Eye (tissue), 1 donor: Measurements from ENCODE around the gene VPS26B.
"Not testable (repeated sequence)": the region's sequence is repeated elsewhere in the genome, so short reads cannot be mapped to it uniquely, and the experiment has no call there.

Source experiments
- DNase-seq: peaks from one replicate; pipeline ENCODE4 v3.0.0-alpha.2; 2015

Gene VPS26B

DNA sequence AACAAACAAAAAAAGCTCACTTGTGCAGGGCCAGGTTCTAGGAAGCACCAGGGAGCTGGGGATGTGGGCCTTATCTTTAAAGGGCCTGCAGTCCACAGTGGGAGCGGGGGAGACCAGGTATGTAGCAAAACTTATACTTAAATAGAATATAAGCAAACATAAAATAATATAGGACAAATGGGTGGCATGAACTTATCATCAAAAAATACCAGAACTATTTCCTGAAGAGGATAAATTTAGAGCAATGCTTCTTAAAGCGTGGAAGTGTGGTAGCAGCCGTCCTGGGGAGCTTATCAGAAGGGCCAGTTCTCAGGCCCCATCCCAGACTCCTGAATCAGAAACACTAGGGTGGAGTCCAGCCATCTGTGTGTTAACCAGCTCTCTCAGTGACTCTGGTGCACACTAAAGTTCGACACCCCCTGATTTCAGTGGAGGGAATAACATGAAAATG, 9.3 kb downstream of the VPS26B start:
- no peak for DNase-seq

DNA sequence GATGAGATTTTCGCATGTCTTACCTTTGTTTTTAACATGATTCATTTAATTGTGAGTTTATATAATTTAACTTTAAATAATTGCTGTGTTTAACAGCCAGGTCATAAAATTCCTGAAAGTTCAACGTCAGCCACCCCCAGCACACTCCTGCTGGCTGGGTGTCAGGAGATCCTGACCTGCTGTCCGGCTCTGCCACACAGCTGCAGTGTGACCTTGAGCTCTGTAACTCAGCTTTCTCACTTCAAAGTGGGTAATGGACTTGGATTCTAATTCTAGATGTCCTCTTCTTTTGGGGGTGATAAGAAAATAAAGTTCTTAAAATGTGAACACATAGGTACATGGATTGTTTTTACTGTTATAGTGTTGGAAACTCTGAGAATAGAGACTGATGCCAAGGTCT, 10.9 kb downstream of the VPS26B start:
- DNase-seq: no peak

DNA sequence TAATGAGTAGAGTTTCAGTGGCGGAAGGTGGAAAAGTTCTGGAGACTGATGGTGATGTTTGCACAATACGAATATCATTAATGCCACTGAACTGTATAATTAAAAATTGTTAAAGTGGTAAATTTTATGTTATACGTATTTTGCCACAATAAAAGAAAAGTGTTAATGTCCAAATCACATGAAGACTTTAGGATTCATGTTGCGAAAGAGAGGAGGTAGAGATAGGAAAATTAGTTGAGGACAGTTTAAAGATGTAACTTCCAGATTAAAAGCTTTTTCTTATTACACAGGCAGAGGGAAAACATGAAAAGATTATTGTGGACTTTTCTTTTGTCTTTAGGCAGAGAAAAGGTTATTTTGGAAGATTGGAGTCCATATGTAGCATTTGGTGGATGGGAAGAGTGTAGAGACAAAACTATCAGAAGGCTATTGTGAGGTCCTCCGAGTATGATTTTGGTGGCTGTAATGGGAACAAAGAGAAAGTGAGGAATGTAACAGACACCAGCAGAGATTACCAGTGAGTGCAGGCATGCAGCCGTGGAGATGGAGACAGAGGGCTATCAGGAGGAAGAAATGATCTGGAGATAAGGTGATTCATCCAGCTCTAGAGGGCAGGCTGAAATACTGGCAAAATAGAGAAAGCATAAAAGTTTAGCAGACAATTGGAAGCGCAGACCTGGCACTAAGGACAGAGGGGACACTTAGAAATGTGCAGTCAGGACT, 12.5 kb downstream of the VPS26B start:
- no peak for DNase-seq

DNA sequence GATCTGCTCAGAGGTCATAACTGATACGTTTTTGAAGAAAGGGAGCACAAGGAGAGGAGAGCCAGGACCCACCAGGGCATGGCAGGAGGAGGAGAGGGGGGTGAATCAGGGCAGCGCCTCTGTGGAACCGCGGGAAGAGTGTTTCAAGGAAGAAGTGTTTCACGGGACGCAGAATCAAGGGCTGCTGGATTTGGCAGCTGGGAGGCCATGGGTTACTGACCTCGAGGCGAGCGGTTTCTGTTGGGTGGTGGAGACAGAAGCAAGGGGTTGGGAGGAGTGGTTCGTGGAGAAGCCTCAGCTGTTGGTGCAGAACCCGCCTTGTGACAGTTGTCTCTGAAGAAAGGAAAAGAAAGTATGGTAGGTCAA, 13.1 kb downstream of the VPS26B start:
- no peak for DNase-seq

DNA sequence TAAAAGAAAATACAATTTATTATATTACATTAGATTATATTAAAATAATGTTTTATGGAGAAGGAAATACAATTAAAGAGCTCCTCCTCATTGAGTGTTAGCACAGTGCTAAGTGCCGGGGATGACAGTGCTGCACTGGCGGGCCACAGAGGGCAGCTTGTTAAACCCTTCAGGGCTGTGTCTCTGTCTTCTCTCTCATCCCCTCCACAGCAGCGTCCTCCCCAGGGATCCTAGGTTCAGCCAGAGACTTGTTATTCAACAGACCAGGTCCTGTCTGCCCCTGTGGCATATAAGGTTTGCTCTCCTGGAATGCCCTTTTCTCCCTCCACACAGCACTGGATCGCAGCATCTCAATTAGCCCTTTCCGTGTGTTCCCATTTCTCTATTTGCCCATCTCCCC, 14.5 kb downstream of the VPS26B start:
- DNase-seq: no peak

DNA sequence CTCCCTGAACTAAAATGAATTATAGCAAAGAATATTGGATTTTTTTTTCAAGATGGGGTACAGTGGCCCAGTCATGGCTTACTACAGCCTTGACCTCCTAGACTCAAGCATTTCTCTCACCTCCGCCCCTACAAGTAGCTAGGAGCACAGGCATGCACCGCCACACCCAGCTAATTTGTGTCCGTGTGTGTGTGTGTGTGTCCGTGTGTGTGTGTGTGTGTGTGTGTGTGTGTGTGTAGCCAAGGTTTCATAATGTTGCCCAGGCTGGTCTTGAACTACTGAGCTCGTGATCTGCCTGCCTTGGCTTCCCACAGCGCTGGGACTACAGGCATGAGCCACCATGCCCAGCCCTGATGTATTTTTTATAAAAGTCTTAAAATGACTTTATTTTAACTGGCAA, 16.1 kb downstream of the VPS26B start:
- DNase-seq: no peak

DNA sequence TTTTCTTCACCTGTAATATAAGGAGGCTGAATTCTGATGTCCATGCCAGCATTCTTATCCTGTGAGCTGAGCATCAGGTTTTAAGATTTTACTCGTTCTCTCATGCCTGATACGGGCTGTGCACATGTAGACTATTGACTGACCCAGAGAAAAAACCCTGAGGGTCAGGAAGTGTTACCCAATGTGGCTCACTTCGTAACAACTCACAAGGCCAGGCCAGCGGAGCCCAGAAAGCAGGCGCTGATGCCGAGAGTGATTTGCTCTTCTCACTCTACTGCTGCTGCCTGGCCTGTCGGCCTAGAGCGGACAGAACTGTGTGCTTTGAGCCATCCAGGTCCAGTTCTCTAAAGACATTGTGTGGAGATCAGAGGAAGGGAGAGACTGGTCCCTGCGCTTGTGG, 17.9 kb downstream of the VPS26B start:
- DNase-seq: no peak

DNA sequence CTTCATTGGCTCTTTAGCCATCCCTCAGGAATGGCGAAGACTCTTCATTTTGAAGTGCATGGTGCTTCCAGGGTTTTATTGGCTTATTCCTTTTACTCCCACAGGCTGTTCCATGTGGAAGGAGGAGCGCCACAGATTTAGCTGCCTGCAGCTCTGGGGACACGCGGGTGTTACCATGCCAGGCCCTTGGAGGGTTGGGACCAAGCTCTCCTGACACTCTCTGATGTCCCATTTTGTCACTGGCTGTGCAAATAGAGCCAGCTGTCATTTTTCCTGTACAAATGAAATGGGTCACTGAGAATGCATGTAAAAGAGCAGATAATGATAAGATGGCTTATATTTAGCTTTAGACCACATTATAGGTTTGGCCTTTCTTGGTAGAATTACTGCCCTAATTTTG, 19.4 kb downstream of the VPS26B start:
- DNase-seq: no peak

DNA sequence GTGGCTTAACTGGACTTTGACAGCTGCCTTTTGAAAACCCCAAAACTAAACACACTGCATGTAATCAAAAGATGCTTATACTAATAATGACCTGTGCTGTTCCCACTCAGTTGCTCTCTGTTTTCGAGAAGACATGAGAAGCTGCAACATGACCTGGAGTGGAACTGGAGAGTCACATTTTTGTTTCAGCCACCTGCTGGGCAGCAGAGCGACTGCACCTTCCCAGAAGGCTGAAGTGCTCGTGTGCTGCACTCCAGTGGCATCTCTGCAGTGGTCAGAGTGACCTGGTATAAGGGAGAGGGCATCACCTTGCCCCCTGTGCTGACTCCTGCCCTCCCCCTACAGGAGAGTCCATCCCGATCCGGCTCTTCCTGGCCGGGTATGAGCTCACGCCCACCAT, 20.1 kb downstream of the VPS26B start:
- no peak for DNase-seq

DNA sequence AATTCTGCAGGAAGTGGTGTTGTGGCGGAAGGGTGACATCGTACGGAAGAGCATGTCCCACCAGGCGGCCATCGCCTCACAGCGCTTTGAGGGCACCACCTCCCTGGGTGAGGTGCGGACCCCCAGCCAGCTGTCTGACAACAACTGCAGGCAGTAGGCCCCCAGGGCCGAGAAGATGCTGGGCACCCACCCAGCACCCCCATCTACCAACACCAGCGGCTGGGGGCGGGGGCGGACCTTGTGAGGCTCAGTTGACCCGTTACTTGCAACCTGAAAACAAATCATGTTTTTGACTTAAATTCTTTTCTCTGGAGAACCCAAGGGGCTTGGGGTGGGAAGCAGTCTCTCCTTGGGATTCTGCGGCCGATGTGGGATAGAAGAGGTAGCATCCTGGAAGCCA, 21.0 kb downstream of the VPS26B start:
- DNase-seq: no peak

DNA sequence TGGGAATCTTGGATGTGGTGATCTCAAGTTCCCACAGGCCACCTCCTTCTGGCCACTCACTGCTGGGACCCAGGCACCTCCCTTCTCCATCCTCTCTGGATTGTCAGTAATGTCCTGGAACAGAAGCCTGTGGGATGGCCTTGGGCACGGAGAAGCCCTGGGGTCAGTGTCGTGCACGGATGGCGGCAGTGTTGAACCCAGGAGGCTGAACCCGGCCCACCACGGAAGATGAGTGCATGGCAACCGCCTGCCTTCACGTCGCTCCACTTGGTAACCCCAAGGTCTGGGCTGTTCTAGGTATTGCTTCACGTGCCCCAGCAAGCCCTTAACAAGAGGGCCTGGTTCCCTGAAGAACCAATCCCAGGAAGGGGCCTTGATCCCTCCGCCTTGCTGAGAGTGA, 21.6 kb downstream of the VPS26B start:
- no peak for DNase-seq

DNA sequence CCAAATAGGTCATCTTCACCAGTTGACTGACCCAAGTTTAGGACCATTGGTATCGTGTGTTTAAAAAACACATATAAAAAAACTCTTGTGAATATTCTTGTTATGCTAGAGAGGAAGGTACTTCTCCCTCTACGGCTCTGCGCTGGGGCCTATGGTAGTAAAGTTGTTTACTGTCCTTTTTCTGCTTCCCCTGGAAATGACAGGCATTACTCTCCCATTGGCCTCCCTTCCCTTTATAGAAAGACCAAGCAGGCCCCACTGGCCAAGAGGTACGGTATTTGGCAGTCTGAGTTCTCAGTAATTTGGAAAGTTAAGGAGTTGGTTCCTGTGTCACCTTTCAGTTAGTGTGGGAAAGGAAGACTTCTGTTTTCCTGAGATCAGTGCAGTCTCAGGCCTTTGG, 22.2 kb downstream of the VPS26B start:
- no peak for DNase-seq

DNA sequence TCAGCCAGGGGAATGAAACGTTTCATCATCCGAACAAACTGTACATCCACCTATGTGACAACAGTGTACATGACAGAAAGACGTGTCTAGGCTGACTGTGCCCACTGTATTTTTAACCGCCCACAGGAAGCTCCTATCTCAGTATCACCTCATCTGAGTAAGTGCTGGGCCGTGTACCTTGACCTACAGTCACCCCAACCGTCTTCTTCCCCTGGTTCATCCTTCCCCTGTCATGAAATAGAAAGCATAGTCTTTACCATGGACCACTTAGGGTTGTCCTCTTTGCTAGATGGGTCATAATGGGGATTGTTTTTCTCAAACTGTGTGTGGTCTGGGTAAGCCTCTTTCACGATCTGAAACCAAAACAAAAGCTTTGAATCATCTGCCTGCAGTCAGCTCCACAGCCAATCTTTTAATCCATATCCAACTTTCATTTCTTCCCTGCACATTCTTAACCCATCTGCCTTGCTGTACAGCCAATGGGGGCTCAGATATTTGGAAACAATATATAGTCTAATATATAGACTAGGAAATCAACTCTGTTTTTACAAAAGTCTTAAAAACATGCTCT, 24.5 kb downstream of the VPS26B start:
- DNase-seq: no peak

DNA sequence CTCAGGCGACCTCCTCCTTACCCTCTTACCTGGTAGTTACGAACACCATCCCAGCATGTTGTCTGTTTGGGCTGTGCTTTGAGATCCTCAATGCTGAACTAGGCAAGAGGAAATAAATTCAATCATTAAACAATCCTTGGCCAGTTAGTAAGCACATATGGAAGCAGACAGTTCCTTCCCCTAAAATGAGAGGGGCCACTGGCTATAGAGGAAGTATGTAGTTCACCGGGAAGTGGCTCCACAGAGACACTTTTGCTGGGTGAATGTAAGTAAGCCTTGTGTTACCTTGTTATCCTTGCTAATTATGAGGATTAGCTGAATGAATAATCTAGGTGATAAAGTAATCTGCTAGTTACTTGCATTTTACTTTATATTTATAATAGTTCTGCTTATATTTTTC, 25.8 kb downstream of the VPS26B start:
- DNase-seq: no peak

DNA sequence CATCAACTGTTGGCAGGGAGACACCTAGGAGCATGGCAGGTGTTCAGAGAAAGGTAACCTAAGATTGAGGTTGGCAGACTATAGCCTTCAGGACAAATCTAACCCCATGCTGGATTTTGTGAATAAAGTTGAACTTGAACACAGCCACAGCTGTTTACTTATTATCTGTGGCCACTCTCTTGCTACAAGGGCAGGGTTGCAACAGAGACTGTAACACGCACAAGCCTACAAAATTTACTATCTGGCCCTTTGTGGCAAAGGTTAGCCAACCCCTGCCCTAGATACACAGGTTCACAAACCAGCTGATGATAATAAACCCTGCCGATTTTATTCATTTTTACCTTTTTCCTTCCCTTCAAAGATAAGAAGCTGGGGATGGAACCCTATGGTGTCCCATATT, 26.2 kb downstream of the VPS26B start:
- no peak for DNase-seq

DNA sequence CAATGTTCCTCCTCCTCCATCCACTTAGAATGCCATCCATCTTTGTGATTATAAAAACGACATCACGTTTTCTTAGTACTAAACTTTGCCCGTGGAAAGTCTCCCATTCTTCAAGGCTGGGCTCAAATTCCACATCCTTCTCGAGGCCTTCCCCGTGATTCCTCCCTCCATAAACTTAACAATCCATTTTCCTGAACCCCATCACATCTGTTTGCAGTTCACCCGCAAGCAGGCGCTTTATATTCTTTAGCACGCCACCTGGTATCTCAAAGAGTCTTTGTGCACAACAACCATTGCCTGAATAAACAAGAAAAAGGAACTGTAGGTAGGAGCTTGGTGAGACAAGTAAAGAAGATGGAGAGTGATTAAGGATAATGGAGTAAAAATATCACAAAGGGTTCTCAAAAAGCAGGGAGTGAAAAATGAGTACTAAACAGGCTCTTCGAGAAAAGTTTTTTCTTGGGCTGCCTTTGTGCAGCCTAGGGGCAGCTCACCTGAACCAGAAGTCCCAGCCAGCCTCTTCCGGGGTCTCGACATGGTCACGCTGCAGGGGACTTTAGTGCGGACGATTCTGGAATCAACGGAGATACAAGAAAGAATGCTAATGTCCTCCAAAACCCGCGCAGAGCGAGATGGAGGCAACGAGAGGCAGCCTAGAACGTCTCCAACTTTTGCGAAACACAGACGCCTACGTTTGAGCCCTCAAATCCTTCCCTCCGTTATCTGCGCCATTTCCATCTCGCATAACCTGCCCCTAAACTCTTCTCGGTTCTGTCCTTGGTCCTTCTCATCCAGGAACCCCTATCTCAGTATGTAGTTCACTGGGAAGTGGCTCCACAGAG, 28.1 kb downstream of the VPS26B start:
- DNase-seq: no peak

DNA sequence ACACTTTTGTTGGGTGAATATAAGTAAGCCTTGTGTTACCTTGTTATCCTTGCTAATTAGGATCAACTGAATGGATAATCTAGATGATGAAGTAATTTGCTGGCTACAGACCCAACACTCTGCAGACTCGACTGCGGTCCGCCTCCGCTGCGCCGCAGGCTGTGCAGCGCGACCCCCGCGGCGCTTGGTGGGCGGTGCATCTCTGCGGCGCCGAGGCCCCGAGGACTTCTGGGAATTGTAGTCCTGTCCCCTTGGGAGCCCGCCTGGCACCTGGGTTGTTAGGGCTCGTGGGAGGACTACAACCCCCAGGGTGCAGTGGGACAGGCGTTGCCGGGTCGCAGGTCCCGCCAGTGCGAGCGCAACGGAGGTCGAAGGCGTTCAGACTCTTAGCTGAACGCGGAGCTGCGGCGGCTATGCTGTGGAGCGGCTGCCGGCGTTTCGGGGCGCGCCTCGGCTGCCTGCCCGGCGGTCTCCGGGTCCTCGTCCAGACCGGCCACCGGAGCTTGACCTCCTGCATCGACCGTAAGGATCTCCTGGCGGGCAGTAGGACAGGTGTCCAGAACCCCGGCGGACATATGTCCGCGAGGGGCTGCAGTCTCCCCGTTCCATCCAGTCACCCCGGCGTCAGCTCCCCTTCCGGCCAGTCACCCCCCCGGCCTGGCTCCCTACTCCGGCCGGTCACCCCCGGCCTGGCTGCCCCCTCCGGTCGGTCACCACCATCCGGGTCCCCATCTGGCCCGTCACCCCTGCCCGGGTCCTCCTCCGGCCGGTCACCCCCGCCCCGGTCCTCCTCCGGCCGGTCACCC, 28.9 kb downstream of the VPS26B start, which contains the start of the genes ACAD8 and THYN1:
Gene ACAD8, plus strand, starts transcription at position 381 of the 806 bp plus-strand sequence. Its CDS starts 33 bp downstream, at position 414.
Gene THYN1, minus strand, starts transcription at position 165 of the 806 bp plus-strand sequence. CDS start 470 bp downstream, outside the sequence.
- DNase-seq: peak; percentile 99

DNA sequence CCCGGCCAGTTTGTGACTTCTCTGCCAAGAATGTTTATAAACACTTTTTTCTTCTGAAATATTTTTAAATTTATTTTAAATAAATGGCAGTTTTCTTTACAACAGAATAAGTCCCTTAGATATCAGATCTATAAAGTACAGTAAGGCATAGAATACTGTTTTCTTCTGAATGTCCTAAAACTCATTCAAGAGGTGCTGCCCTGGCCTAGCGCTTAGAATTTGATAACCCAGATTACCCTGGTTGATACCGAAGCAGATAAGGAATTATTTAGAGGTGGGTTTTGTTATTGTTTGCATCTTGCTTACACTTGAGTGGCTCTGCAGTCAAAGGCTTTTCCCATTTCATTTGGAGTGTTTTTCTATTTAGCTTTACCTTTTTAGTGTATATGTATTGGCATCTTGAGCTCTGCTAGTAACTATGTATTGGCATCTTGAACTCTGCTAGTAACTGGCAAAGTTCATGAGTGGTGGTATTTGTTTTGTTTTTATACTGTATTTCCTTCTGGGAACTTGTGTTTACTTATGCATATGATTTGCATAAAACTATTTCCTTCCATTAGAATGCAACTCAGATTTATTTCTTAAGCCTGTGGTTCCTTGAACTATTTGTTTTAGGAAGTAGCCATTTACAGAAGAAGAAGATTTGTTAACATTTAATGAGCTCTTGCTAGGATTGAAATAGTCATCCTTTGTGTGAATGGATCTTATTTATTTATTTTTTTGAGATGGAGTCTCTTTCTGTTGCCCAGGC, 30.1 kb downstream of the VPS26B start:
- DNase-seq: no peak

DNA sequence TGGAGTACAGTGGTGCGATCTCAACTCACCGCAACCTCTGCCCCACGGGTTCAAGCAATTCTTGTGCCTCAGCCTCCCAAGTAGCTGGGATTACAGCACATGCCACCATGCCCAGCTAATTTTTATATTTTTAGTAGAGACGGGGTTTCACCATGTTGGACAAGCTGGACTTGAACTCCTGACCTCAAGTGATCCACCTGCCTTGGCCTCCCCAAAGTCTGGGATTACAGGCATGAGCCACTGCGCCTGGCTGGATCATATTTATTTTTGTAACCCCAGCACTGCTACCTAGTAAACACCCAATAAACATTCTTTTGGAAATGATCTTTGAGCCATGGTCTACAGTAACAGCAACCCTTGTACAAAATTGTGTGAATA, 30.7 kb downstream of the VPS26B start:
- not testable (repeated sequence) for DNase-seq

DNA sequence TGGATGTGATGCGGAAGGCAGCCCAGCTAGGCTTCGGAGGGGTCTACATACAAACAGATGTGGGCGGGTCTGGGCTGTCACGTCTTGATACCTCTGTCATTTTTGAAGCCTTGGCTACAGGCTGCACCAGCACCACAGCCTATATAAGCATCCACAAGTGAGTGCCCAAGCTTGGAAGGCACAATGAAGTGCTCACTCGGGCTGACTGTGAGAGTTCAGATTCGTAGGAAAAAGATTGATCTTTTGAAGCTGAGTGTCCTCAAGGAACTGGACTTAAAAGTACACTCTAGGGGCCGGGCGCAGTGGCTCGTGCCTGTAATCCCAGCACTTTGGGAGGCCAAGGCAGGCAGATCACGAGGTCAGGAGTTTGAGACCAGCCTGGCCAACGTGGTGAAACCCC, 32.6 kb downstream of the VPS26B start:
- no peak for DNase-seq

DNA sequence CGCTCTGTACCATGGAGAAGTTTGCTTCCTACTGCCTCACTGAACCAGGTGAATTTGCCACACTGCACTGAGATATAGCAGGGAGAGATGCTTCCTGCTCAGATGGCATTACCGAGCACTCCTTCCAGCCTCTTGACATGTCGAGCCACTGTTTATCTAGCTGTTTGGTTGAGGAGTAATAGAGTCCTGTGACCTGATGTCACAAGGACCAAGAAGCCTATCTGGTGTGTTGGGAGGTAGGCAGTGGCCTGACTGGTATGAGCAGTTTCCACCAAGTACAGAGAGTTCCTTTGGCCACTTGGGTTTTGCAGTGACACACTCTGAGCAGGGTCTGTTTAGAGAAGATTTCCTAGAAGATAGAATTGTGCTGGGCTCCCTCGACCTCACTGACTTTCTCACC, 34.1 kb downstream of the VPS26B start:
- DNase-seq: no peak

DNA sequence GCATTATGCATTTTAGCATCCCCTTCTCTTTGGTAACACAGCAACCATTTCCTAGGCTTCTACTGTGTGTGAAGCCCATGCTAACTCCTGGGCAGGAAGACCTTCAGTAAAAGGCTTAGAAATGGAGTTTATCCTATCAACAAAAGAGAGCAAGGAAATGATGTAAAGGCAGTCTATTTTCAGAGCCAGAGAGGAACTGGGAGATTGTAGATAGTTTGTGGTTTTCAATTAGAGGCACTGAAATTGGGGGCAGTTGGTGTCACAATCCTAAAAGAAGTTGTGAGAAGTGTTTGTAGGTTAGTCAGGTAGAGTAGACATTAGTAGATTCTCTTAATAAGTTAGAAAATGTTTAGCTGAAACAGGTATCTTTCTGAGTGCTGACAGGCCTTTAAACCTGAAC, 36.0 kb downstream of the VPS26B start:
- DNase-seq: no peak
